ENCODE data around the gene ANKRD33B.

The ANKRD33B gene

GRCh38 chr5:10617103-10617502 lies 53.2 kb downstream of the ANKRD33B start:
- TF ChIP-seq GATA3 (IDR thresholded peaks at IDR 0.05; ENCODE audit: low read depth, low read length): no peak
- no peak for TF ChIP-seq GATA2 (IDR thresholded peaks at IDR 0.05; ENCODE audit: low read depth, low read length)

- TF ChIP-seq GATA3 (IDR thresholded peaks at IDR 0.05; ENCODE audit: low read depth, low read length) (no peak), GATA2 (IDR thresholded peaks at IDR 0.05; ENCODE audit: low read depth, low read length) (no peak)
Measured at GRCh38 chr5:10618311-10618710, 54.4 kb downstream of the ANKRD33B start.

- no peak for TF ChIP-seq GATA3 (IDR thresholded peaks at IDR 0.05; ENCODE audit: low read depth, low read length)
- TF ChIP-seq GATA2 (IDR thresholded peaks at IDR 0.05; ENCODE audit: low read depth, low read length): no peak
Measured at GRCh38 chr5:10619649-10620048, 55.8 kb downstream of the ANKRD33B start.

GRCh38 chr5:10620346-10620745 lies 56.5 kb downstream of the ANKRD33B start:
- TF ChIP-seq GATA2 (IDR thresholded peaks at IDR 0.05; ENCODE audit: low read depth, low read length): no peak

- TF ChIP-seq GATA3 (IDR thresholded peaks at IDR 0.05; ENCODE audit: low read depth, low read length) (no peak), GATA2 (IDR thresholded peaks at IDR 0.05; ENCODE audit: low read depth, low read length) (no peak)
Measured at GRCh38 chr5:10621832-10622231, 58.0 kb downstream of the ANKRD33B start.

- no peak for TF ChIP-seq GATA2 (IDR thresholded peaks at IDR 0.05; ENCODE audit: low read depth, low read length)
- no peak for TF ChIP-seq GATA3 (IDR thresholded peaks at IDR 0.05; ENCODE audit: low read depth, low read length)
Measured at GRCh38 chr5:10622810-10623209, 58.9 kb downstream of the ANKRD33B start.

- TF ChIP-seq GATA3 (IDR thresholded peaks at IDR 0.05; ENCODE audit: low read depth, low read length) (no peak), GATA2 (IDR thresholded peaks at IDR 0.05; ENCODE audit: low read depth, low read length) (no peak)
Measured at GRCh38 chr5:10623305-10623910, 59.5 kb downstream of the ANKRD33B start.

GRCh38 chr5:10624206-10624605 lies 60.3 kb downstream of the ANKRD33B start:
- TF ChIP-seq GATA2 (IDR thresholded peaks at IDR 0.05; ENCODE audit: low read depth, low read length) (no peak), GATA3 (IDR thresholded peaks at IDR 0.05; ENCODE audit: low read depth, low read length) (no peak)

- TF ChIP-seq GATA2 (IDR thresholded peaks at IDR 0.05; ENCODE audit: low read depth, low read length): no peak
- TF ChIP-seq GATA3 (IDR thresholded peaks at IDR 0.05; ENCODE audit: low read depth, low read length): no peak
Measured at GRCh38 chr5:10624679-10625078, 60.8 kb downstream of the ANKRD33B start.

GRCh38 chr5:10625700-10626472 lies 62.0 kb downstream of the ANKRD33B start:
- TF ChIP-seq GATA3 (IDR thresholded peaks at IDR 0.05; ENCODE audit: low read depth, low read length) (no peak), GATA2 (IDR thresholded peaks at IDR 0.05; ENCODE audit: low read depth, low read length) (no peak)

- TF ChIP-seq GATA3 (IDR thresholded peaks at IDR 0.05; ENCODE audit: low read depth, low read length): no peak
- no peak for TF ChIP-seq GATA2 (IDR thresholded peaks at IDR 0.05; ENCODE audit: low read depth, low read length)
Measured at GRCh38 chr5:10626473-10627013, 62.7 kb downstream of the ANKRD33B start.

GRCh38 chr5:10627160-10627701 lies 63.4 kb downstream of the ANKRD33B start:
- TF ChIP-seq GATA2 (IDR thresholded peaks at IDR 0.05; ENCODE audit: low read depth, low read length) (no peak), GATA3 (IDR thresholded peaks at IDR 0.05; ENCODE audit: low read depth, low read length) (no peak)

GRCh38 chr5:10628601-10629000 lies 64.7 kb downstream of the ANKRD33B start:
- no peak for TF ChIP-seq GATA2 (IDR thresholded peaks at IDR 0.05; ENCODE audit: low read depth, low read length)
- no peak for TF ChIP-seq GATA3 (IDR thresholded peaks at IDR 0.05; ENCODE audit: low read depth, low read length)

- no peak for TF ChIP-seq GATA2 (IDR thresholded peaks at IDR 0.05; ENCODE audit: low read depth, low read length)
- TF ChIP-seq GATA3 (IDR thresholded peaks at IDR 0.05; ENCODE audit: low read depth, low read length): no peak
Measured at GRCh38 chr5:10629682-10630081, 65.8 kb downstream of the ANKRD33B start.

GRCh38 chr5:10630126-10630525 lies 66.3 kb downstream of the ANKRD33B start:
- TF ChIP-seq GATA3 (IDR thresholded peaks at IDR 0.05; ENCODE audit: low read depth, low read length): no peak
- TF ChIP-seq GATA2 (IDR thresholded peaks at IDR 0.05; ENCODE audit: low read depth, low read length): no peak
